Testis (tissue), 2 donors: ENCODE data around the gene GCM1.

ENCODE experiments used
- CTCF ChIP-seq, 3 experiments: fragments of 450-650 bp in 2 of 3; fragments of 200-600 bp in 1 of 3; sonication (generic) in 1 of 3; IDR thresholded peaks; one replicate each; pipeline ENCODE4 v1.5.1; 2016 to 2019; ENCODE audit warnings: antibody characterized with exemption in 3 of 3, mild to moderate bottlenecking in 2 of 3, moderate library complexity in 1 of 3
- POLR2A ChIP-seq: fragments of 450-650 bp; IDR thresholded peaks from one replicate; pipeline ENCODE4 v1.6.1; 2017; ENCODE audit warnings: antibody characterized with exemption, mild to moderate bottlenecking, moderate library complexity

DNA sequence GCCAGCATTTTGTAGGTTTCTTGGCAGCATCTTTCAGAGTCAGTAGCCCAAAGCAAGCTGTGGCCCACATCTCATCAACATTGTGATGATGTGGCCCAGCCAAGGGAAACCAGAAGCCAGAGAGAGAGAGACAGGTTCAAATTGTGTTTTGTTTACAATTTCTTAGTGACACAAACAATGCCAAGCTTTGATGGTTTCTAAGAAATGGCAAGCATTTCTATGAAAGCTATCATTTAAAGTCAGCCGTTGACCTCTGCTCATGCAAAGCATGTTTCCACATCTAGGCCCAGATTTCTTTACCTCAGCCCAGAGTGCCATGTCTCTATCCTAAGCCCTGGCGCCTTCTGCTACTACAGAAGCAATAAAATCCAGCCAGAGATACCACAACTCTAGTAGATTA, 32.9 kb downstream of the GCM1 start:
- TF ChIP-seq POLR2A (no peak), CTCF (IDR thresholded peaks at IDR 0.05) (no peak)
